ENCODE data around the gene TFEB.

TFEB gene

GRCh38 chr6:41743406-41744235 lies 8.2 kb upstream of the TFEB start:
- H3K4me3 ChIP-seq (ENCODE audit: low read length), result peak overlapping the region; percentile 12
- H3K27me3 ChIP-seq (ENCODE audit: control insufficient read depth, insufficient read depth, low read length), result no peaks in the 10 kb centered on the region
- H3K9ac ChIP-seq (ENCODE audit: low read length), result peak overlapping the region; percentile 63
- peaks cover 74% of the 10 kb centered on the region for H3K4me1 ChIP-seq (ENCODE audit: control insufficient read depth, insufficient read depth, low read length)
- no peaks in the 10 kb centered on the region for H3K36me3 ChIP-seq (ENCODE audit: control insufficient read depth, insufficient read depth, low read length)
- H3K9me3 ChIP-seq (ENCODE audit: control insufficient read depth, low read length), result no peaks in the 10 kb centered on the region

DNA sequence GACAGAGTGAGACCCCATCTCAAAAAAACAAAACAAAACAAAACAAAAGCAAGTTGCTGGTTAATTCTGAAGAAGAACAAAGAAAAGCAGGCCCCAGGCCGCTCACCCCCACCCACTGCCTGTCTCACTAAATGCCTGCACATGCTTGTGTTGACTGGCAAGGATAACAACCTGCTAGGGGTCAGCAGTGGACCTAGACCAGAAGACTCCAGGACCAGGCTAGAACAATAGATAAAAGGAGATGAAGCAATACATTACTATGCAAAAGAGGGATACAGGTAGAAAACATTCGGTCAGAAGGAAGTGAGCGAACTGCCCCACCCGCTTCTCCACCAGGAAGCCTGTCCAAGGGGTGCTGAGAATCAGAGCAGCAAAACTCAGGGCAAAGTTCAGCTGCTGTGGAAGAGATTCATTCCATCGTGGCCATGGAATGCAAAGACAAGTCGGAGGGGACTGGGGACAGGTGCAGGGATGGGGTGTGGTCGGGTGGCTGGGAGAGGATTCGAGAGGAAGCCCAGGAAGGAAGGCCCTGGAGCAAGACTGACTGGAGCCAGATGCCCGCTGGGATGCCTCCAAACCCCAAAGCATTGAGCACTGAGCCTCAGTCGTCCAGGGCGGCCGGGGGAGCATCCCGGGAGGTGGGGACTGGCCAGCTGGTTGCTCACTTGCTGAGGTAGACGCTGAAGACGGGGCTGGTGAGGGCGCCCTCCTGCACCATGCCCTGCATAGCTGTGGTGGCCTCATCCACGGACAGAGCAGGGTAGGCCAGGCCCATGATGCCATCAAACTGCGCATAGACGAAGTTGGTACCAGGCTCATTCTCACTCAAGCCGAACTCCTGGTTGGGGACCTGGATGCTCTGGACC lies 6.5 kb upstream of the TFEB start:
- Histone ChIP-seq H3K36me3 (ENCODE audit: control insufficient read depth, insufficient read depth, low read length) (no peaks in the 10 kb centered on the region), H3K4me1 (ENCODE audit: control insufficient read depth, insufficient read depth, low read length) (peaks cover 66% of the 10 kb centered on the region), H3K4me3 (ENCODE audit: low read length) (peak overlapping the region; percentile 4), H3K27me3 (ENCODE audit: control insufficient read depth, insufficient read depth, low read length) (no peaks in the 10 kb centered on the region), H3K9ac (ENCODE audit: low read length) (peak overlapping the region; percentile 70), H3K9me3 (ENCODE audit: control insufficient read depth, low read length) (no peaks in the 10 kb centered on the region)

DNA sequence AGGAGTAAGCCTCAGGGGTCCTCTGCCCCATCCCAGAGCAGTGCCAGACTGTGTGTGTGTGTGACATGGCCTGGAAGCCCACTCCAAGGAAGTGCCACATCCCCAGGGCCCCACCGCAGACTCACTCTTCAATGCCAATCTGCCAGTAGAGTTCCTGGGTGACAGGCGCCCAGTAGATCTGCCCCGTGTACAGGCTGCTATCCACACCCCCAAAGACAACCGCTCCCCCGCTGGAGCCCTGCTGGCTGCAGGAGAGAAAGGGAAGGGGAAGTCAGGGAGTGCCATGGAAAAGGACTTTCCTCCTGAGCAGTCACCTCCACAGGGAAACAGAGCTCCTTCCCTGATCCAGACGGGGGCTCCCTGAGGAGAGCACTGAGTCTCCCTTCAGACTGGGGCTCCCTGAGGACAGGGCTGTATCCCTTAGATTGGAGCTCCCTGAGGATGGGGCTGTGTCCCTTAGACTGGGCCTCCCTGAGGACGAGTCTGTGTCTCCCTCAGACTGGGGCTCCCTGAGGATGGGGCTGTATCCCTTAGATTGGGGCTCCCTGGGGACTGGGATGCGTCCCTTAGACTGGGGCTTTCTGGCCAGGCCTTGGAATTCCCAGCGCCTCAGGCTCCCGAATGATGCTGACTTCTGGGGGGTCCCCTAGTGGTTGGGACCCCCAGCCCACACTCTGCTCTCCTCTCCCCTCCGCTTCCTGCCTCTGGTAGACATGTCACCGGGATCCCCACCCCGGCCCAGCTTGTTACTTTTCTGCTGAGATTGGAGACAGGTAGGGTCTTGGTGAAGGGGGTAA lies 5.2 kb upstream of the TFEB start:
- no peaks in the 10 kb centered on the region for H3K9me3 ChIP-seq (ENCODE audit: control insufficient read depth, low read length)

DNA sequence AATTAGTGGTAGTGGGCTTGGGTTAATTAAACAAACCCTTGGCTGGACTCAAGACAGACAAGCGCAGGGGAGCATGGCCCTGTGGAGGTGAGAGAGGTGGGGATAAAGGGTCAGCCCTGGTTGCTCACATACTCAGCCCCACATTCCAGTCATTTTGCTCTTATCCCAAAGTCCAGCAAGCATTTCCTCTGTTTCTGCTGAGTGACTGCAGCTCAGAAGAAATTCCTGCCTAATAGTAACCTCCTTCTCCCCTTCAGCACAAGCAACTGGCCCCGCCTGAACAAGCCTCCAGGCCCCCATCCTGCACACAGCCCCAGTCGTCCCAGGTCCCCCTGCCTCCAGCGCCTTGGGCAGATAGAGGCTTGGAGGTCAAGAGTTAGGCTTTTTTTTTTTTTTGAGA lies 3.6 kb upstream of the TFEB start:
- H3K36me3 ChIP-seq (ENCODE audit: control insufficient read depth, insufficient read depth, low read length), result no peaks in the 10 kb centered on the region
- H3K9me3 ChIP-seq (ENCODE audit: control insufficient read depth, low read length), result no peaks in the 10 kb centered on the region
- H3K4me1 ChIP-seq (ENCODE audit: control insufficient read depth, insufficient read depth, low read length), result peaks cover 57% of the 10 kb centered on the region
- no peak overlapping the region for H3K4me3 ChIP-seq (ENCODE audit: low read length)
- H3K9ac ChIP-seq (ENCODE audit: low read length), result no peak overlapping the region
- H3K27me3 ChIP-seq (ENCODE audit: control insufficient read depth, insufficient read depth, low read length), result no peaks in the 10 kb centered on the region

More for the DNA sequence above, 5.2 kb upstream of the TFEB start:
- Histone ChIP-seq H3K4me1 (ENCODE audit: control insufficient read depth, insufficient read depth, low read length) (peaks cover 68% of the 10 kb centered on the region), H3K9ac (ENCODE audit: low read length) (peak overlapping the region; percentile 70), H3K36me3 (ENCODE audit: control insufficient read depth, insufficient read depth, low read length) (no peaks in the 10 kb centered on the region), H3K4me3 (ENCODE audit: low read length) (peak overlapping the region; percentile 4), H3K27me3 (ENCODE audit: control insufficient read depth, insufficient read depth, low read length) (no peaks in the 10 kb centered on the region)

GRCh38 chr6:41737591-41738130 lies 2.3 kb upstream of the TFEB start:
- Histone ChIP-seq H3K27me3 (ENCODE audit: control insufficient read depth, insufficient read depth, low read length) (no peaks in the 10 kb centered on the region), H3K4me1 (ENCODE audit: control insufficient read depth, insufficient read depth, low read length) (peaks cover 58% of the 10 kb centered on the region), H3K36me3 (ENCODE audit: control insufficient read depth, insufficient read depth, low read length) (no peaks in the 10 kb centered on the region), H3K4me3 (ENCODE audit: low read length) (no peak overlapping the region), H3K9ac (ENCODE audit: low read length) (no peak overlapping the region), H3K9me3 (ENCODE audit: control insufficient read depth, low read length) (no peaks in the 10 kb centered on the region)

DNA sequence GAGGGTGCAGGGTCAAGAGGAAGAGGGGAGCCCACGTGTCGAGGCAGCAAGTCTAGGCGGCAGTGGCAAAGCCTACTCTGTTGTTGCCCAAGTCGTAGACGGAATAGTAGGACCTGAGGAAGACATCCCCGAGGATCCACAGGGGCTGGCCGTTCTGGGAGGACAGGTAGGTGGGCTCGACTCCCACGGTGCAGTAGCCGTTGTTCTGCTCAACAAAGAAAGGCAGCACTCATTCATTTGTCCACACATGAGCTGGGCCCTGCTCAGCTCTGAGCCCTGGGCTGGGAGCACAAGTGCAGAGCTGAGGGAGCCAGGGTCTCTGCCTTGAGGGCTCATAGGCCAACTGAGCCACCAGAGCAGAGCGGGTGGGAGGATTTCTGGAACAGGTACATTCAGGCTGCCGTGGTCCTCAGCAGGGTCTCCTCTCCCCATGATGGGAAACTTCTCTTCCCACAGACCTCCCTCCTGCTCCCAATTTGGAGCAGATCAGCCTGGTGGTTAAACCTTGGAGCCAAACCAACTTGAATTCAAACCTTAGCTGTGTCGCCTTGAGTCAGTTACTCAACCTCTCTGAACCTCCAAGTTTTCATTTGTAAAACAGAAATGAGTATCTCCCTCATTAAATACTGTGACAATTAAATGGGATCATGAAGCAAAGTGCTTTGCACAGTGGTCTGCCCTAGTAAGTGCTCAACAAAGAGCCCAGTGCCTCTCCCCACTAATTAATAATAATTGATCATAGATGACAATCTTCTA lies 1.6 kb upstream of the TFEB start:
- Histone ChIP-seq H3K4me3 (ENCODE audit: low read length) (no peak overlapping the region), H3K4me1 (ENCODE audit: control insufficient read depth, insufficient read depth, low read length) (peaks cover 56% of the 10 kb centered on the region), H3K9ac (ENCODE audit: low read length) (peak overlapping the region; percentile 8), H3K9me3 (ENCODE audit: control insufficient read depth, low read length) (no peaks in the 10 kb centered on the region), H3K27me3 (ENCODE audit: control insufficient read depth, insufficient read depth, low read length) (no peaks in the 10 kb centered on the region), H3K36me3 (ENCODE audit: control insufficient read depth, insufficient read depth, low read length) (no peaks in the 10 kb centered on the region)

- H3K4me3 ChIP-seq (ENCODE audit: low read length), result peak overlapping the region; percentile 44
- peaks cover 52% of the 10 kb centered on the region for H3K4me1 ChIP-seq (ENCODE audit: control insufficient read depth, insufficient read depth, low read length)
- H3K9me3 ChIP-seq (ENCODE audit: control insufficient read depth, low read length), result no peaks in the 10 kb centered on the region
- peak overlapping the region; percentile 8 for H3K9ac ChIP-seq (ENCODE audit: low read length)
- no peaks in the 10 kb centered on the region for H3K36me3 ChIP-seq (ENCODE audit: control insufficient read depth, insufficient read depth, low read length)
- no peaks in the 10 kb centered on the region for H3K27me3 ChIP-seq (ENCODE audit: control insufficient read depth, insufficient read depth, low read length)
Observed at GRCh38 chr6:41736186-41736733, 852 bp upstream of the TFEB start.

DNA sequence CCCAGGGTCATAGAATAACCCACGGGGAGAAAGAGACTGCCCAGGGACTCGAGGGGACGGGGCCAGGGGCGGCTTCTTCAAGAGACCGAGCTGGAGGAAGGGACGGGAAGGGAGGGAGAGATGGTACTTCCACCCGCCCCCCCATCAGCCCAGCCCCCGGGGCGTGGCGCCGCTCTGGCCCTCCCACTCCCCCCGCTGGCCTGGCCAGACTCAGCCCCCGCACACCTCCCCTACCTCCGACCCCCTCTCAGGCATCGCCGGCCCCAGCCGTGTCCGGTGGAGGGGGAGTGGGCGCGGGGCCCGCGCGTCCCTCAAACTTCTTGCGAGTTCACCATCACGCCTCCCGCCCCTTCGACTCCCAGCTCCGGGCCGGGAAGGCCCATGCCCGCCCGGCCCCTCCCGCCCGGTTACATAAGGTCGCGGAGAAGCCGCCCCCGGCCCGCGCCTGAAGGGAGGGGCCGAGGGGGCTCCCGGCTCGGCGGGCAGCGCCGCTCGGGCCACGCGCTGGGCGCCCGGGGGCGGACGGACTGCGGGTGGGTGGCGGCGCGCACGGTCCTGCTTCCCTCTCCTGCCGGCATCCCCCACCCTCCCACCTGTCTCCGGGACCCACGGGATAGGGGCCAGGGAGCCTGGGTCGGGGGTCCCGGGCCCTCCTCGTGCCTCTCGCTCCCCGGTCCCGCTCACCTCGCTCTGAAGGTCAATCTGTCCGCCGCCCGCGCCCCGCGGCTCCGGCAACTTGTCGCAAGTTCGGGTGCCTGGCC lies 562 bp downstream of the TFEB start:
- Histone ChIP-seq H3K36me3 (ENCODE audit: control insufficient read depth, insufficient read depth, low read length) (no peaks in the 10 kb centered on the region), H3K9ac (ENCODE audit: low read length) (peak overlapping the region; percentile 79), H3K9me3 (ENCODE audit: control insufficient read depth, low read length) (no peaks in the 10 kb centered on the region), H3K4me3 (ENCODE audit: low read length) (no peak overlapping the region), H3K4me1 (ENCODE audit: control insufficient read depth, insufficient read depth, low read length) (peaks cover 42% of the 10 kb centered on the region), H3K27me3 (ENCODE audit: control insufficient read depth, insufficient read depth, low read length) (no peaks in the 10 kb centered on the region)

DNA sequence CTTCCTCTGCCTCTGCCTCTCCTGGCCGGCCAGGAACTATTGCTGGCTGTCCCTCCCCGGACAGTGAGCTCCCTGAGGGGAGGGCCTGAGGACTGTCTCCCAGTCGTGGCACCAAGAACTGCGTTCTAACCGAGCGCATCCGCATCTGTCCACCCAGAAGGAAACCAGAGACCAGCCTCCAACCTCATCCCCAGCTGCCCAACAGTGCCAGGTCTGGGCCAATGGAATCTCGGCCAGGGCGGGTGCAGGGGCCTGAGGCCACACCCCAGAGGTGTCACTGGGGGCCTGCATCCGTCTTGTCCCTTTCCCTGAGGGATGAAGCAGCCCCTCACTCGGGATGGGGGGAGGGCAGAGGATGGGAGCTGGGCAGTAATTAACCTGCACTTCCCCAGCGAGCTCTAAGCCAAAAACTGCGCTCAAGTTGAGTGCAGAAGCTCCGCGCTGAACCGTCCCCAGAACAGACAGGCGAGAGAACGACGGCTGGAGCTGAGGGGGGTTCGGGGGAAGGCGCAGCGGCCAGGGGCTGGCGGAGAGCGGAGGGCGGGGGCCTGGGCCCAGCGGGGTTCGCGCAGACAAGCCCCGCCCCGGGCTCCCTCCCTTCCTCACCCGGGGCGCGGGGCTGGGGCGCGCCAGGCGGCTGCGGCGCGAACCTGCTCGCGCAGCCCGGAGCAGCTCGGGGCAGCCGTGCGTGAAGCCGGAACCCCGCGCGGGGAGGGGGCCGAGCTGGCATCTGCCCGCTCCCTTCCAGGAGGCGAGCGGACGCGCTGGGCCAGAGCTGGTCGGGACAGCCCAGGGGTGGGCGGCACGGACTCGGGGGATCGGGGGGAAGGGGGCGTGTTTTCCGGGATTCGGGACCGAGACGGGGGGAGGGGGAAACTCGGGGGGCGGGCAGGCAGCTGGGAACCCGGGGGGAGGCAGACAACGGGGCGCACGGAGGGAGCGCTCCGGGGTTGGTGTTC lies 1.4 kb downstream of the TFEB start:
- Histone ChIP-seq H3K9me3 (ENCODE audit: control insufficient read depth, low read length) (no peaks in the 10 kb centered on the region), H3K36me3 (ENCODE audit: control insufficient read depth, insufficient read depth, low read length) (no peaks in the 10 kb centered on the region), H3K4me1 (ENCODE audit: control insufficient read depth, insufficient read depth, low read length) (peaks cover 49% of the 10 kb centered on the region), H3K4me3 (ENCODE audit: low read length) (peak overlapping the region; percentile 78), H3K27me3 (ENCODE audit: control insufficient read depth, insufficient read depth, low read length) (no peaks in the 10 kb centered on the region), H3K9ac (ENCODE audit: low read length) (peak overlapping the region; percentile 79)

DNA sequence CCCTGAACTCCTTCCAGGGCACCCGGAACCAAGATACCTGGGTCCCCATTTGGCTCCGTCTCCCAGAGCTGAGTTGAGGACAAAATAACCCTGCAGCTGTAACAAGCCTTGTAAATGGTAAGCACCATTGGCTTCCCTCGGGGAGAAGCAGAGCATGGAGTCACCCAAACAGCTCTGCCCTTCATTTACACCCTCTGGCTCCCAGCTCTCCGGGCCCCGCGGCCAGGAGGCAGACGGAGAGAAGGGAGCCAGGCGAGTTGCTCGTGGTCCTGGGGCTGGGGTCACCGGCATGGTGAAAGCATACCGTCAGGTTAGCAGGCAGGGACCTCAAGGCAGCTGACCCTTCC lies 2.1 kb downstream of the TFEB start:
- H3K4me3 ChIP-seq (ENCODE audit: low read length), result peak overlapping the region; percentile 78
- H3K4me1 ChIP-seq (ENCODE audit: control insufficient read depth, insufficient read depth, low read length), result peaks cover 56% of the 10 kb centered on the region
- peak overlapping the region; percentile 79 for H3K9ac ChIP-seq (ENCODE audit: low read length)

More for the DNA sequence above, 2.1 kb downstream of the TFEB start:
- Histone ChIP-seq H3K9me3 (ENCODE audit: control insufficient read depth, low read length) (no peaks in the 10 kb centered on the region), H3K27me3 (ENCODE audit: control insufficient read depth, insufficient read depth, low read length) (no peaks in the 10 kb centered on the region), H3K36me3 (ENCODE audit: control insufficient read depth, insufficient read depth, low read length) (no peaks in the 10 kb centered on the region)

Measured in mucosa of stomach (tissue), 1 donor.